HG03469 (cell line): Measurements from ENCODE around the gene FREM1.

ENCODE experiments used
- ATAC-seq: cut with Tn5 transposase; IDR thresholded peaks from one replicate; pipeline ENCODE4 v1.9.1; 2021; ENCODE audit warnings: mild to moderate bottlenecking, moderate library complexity, moderate number of reproducible peaks; ENCODE audit not compliant: unreplicated experiment

FREM1 gene

GRCh38 chr9:14911046-14911445, 818 bp upstream of the FREM1 start:
- ATAC-seq, result no peak

- no peak for ATAC-seq
Measured at GRCh38 chr9:14909601-14909960, 647 bp downstream of the FREM1 start.

GRCh38 chr9:14909181-14909580, 1.0 kb downstream of the FREM1 start:
- ATAC-seq, result no peak

- no peak for ATAC-seq
Measured at GRCh38 chr9:14908295-14909180, 1.7 kb downstream of the FREM1 start.

GRCh38 chr9:14907696-14908095, 2.5 kb downstream of the FREM1 start:
- ATAC-seq, result no peak

GRCh38 chr9:14907360-14907685, 2.9 kb downstream of the FREM1 start:
- no peak for ATAC-seq

- no peak for ATAC-seq
Measured at GRCh38 chr9:14906644-14907359, 3.4 kb downstream of the FREM1 start.

- no peak for ATAC-seq
Measured at GRCh38 chr9:14906000-14906399, 4.2 kb downstream of the FREM1 start.

GRCh38 chr9:14903040-14903439, 7.2 kb downstream of the FREM1 start:
- no peak for ATAC-seq

- ATAC-seq, result no peak
Measured at GRCh38 chr9:14902561-14902960, 7.7 kb downstream of the FREM1 start.

GRCh38 chr9:14899815-14900193, 10.4 kb downstream of the FREM1 start:
- no peak for ATAC-seq

- ATAC-seq, result no peak
Measured at GRCh38 chr9:14899042-14899814, 11.0 kb downstream of the FREM1 start.

GRCh38 chr9:14895806-14896205, 14.4 kb downstream of the FREM1 start:
- ATAC-seq, result no peak

- no peak for ATAC-seq
Measured at GRCh38 chr9:14893280-14893679, 16.9 kb downstream of the FREM1 start.

GRCh38 chr9:14891332-14891731, 18.9 kb downstream of the FREM1 start:
- no peak for ATAC-seq

GRCh38 chr9:14889451-14889850, 20.8 kb downstream of the FREM1 start:
- no peak for ATAC-seq

GRCh38 chr9:14888875-14889274, 21.4 kb downstream of the FREM1 start:
- ATAC-seq, result no peak

GRCh38 chr9:14888272-14888671, 22.0 kb downstream of the FREM1 start:
- ATAC-seq, result no peak

- no peak for ATAC-seq
Measured at GRCh38 chr9:14887149-14887548, 23.1 kb downstream of the FREM1 start.

GRCh38 chr9:14883310-14883944, 26.8 kb downstream of the FREM1 start:
- ATAC-seq, result no peak

- ATAC-seq, result no peak
Measured at GRCh38 chr9:14882090-14882489, 28.1 kb downstream of the FREM1 start.
